Measurements from ENCODE around the gene PPIL3. TPM values are rescaled to one million over a fixed set of nuclear protein-coding genes. Genes with fewer than 3 reads are reported as not detected.

PPIL3 gene
- polyA plus RNA-seq, 3 donors: 12.3 to 34.6 (median 20.4) TPM

- no peaks in the 10 kb centered on the region for H3K4me1 Mint-ChIP-seq
- Histone ChIP-seq H3K27ac (ENCODE audit: low read depth in 1 of 2, low read length in 2 of 2) (no peak overlapping the region), H2AFZ (ENCODE audit: insufficient read depth, low read depth, low read length, poor library complexity, severe bottlenecking) (no peak overlapping the region), H3K4me1 (ENCODE audit: control insufficient read depth in 1 of 2, insufficient read depth in 2 of 2, low read length in 2 of 2) (no peaks in the 10 kb centered on the region), H3K4me2 (replicated peaks; ENCODE audit: extremely low read depth, low read length, poor library complexity, severe bottlenecking) (no peak overlapping the region), H3K79me2 (ENCODE audit: insufficient read depth, low read length) (no peaks in the 10 kb centered on the region), H3K27me3 (ENCODE audit: control insufficient read depth in 2 of 2, insufficient read depth in 2 of 2, low read length in 2 of 2) (no peaks in the 10 kb centered on the region), H3K9ac (ENCODE audit: insufficient read depth, low read length, poor library complexity, severe bottlenecking) (no peak overlapping the region), H4K20me1 (ENCODE audit: insufficient read depth, low read length) (no peaks in the 10 kb centered on the region), H3K4me3 (replicated peaks in 1 of 3; ENCODE audit: low read depth in 2 of 3, low read length in 3 of 3) (no peak overlapping the region), H3K36me3 (replicated peaks in 1 of 2; ENCODE audit: control insufficient read depth in 1 of 2, insufficient read depth in 2 of 2, low read length in 2 of 2) (no peaks in the 10 kb centered on the region), H3K9me3 (replicated peaks in 1 of 2; ENCODE audit: control insufficient read depth in 1 of 2, insufficient read depth in 1 of 2, low read length in 2 of 2) (peaks cover 14 to 24% of the 10 kb centered on the region in 2 donors)
- no peaks in the 10 kb centered on the region for H3K36me3 Mint-ChIP-seq
- 82% methylated on average over 3 of the region's 4 CpGs for WGBS (ENCODE audit: insufficient coverage)
- H3K27ac Mint-ChIP-seq: no peak overlapping the region
- DNase-seq: no peak
- no peak for TF ChIP-seq CTCF (IDR thresholded peaks at IDR 0.05)
- intact Hi-C loops (cut with micrococcal nuclease): no loop called here
- H3K27me3 Mint-ChIP-seq (ENCODE audit: low read depth in 3 of 3): peaks cover 0 to 1% (median 0%) of the 10 kb centered on the region in 3 donors
- H3K4me3 Mint-ChIP-seq: no peak overlapping the region
- peaks cover 10 to 36% (median 18%) of the 10 kb centered on the region in 7 donors for H3K9me3 Mint-ChIP-seq
These were observed 54.2 kb downstream of the PPIL3 start for GRCh38 chr2:200834701-200835100.

GRCh38 chr2:200829258-200829655, 59.6 kb downstream of the PPIL3 start:
- no peak for DNase-seq
- Mint-ChIP-seq H3K27ac (peak overlapping the region in 1 of 7 donors; percentile 68), H3K4me1 (no peaks in the 10 kb centered on the region), H3K36me3 (peaks cover 8 to 12% of the 10 kb centered on the region in 2 donors), H3K4me3 (no peak overlapping the region), H3K9me3 (no peaks in the 10 kb centered on the region), H3K27me3 (ENCODE audit: low read depth in 3 of 3) (peaks cover 0 to 2% (median 1%) of the 10 kb centered on the region in 3 donors)
- H3K9me3 ChIP-seq (replicated peaks in 1 of 2; ENCODE audit: control insufficient read depth in 1 of 2, insufficient read depth in 1 of 2, low read length in 2 of 2): no peaks in the 10 kb centered on the region
- no peaks in the 10 kb centered on the region for H4K20me1 ChIP-seq (ENCODE audit: insufficient read depth, low read length)
- no peak overlapping the region for H2AFZ ChIP-seq (ENCODE audit: insufficient read depth, low read depth, low read length, poor library complexity, severe bottlenecking)
- intact Hi-C loops (cut with micrococcal nuclease): no loop called here
- 100% methylated on average over 1 of the region's 2 CpGs for WGBS (ENCODE audit: insufficient coverage)
- H3K36me3 ChIP-seq (replicated peaks in 1 of 2; ENCODE audit: control insufficient read depth in 1 of 2, insufficient read depth in 2 of 2, low read length in 2 of 2): peaks cover 5 to 9% of the 10 kb centered on the region in 2 donors
- no peaks in the 10 kb centered on the region for H3K4me1 ChIP-seq (ENCODE audit: control insufficient read depth in 1 of 2, insufficient read depth in 2 of 2, low read length in 2 of 2)
- no peak overlapping the region for H3K27ac ChIP-seq (ENCODE audit: low read depth in 1 of 2, low read length in 2 of 2)
- no peaks in the 10 kb centered on the region for H3K27me3 ChIP-seq (ENCODE audit: control insufficient read depth in 2 of 2, insufficient read depth in 2 of 2, low read length in 2 of 2)
- H3K4me3 ChIP-seq (replicated peaks in 1 of 3; ENCODE audit: low read depth in 2 of 3, low read length in 3 of 3): no peak overlapping the region
- no peak overlapping the region for H3K9ac ChIP-seq (ENCODE audit: insufficient read depth, low read length, poor library complexity, severe bottlenecking)
- H3K79me2 ChIP-seq (ENCODE audit: insufficient read depth, low read length): no peaks in the 10 kb centered on the region
- no peak overlapping the region for H3K4me2 ChIP-seq (replicated peaks; ENCODE audit: extremely low read depth, low read length, poor library complexity, severe bottlenecking)
- no peak for TF ChIP-seq CTCF (IDR thresholded peaks at IDR 0.05)
